ENCODE results near the gene ZNF335.

Gene ZNF335

DNA sequence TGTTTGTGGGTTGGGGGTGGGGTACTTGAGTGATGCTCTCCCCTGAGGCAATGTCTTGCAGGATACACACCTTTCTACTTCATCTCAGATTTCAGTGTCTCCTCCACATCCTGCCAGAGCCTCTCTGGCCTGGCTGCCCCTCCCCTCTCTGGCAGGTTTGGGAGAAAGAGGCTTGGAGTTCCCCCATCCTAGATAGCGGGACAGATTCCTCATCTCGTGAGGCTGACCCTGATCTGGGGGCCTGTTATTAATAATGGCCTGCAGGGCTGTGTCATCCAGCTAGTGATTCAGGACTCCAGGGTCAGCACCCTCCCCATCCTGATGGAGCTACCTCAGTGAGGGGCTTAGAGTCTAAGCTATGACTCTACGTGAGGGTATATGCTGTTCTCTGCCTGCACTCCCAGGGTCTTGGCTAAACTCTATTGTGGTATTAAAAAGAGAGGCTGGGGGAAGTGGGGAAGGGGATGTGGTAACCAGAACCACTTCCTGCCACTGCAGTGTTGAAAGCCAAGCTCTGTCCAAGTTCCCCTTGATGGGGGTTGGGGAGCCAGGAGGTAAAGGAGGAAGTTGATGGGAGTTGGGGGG is 33.0 kb upstream of the ZNF335 start:
- TF ChIP-seq, protein P1, sequence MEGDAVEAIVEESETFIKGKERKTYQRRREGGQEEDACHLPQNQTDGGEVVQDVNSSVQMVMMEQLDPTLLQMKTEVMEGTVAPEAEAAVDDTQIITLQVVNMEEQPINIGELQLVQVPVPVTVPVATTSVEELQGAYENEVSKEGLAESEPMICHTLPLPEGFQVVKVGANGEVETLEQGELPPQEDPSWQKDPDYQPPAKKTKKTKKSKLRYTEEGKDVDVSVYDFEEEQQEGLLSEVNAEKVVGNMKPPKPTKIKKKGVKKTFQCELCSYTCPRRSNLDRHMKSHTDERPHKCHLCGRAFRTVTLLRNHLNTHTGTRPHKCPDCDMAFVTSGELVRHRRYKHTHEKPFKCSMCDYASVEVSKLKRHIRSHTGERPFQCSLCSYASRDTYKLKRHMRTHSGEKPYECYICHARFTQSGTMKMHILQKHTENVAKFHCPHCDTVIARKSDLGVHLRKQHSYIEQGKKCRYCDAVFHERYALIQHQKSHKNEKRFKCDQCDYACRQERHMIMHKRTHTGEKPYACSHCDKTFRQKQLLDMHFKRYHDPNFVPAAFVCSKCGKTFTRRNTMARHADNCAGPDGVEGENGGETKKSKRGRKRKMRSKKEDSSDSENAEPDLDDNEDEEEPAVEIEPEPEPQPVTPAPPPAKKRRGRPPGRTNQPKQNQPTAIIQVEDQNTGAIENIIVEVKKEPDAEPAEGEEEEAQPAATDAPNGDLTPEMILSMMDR (IDR thresholded peaks at IDR 0.05): no peak
- Mint-ChIP-seq H3K4me1 (peaks cover 61% of the 10 kb centered on the region), H3K4me3 (no peak overlapping the region), H3K36me3 (ENCODE audit: low read depth) (no peaks in the 10 kb centered on the region), H3K27me3 (ENCODE audit: low read depth, poor library complexity) (peaks cover 20% of the 10 kb centered on the region), H3K9me3 (no peaks in the 10 kb centered on the region), H3K27ac (no peak overlapping the region)
- no peak for DNase-seq

GRCh38 chr20:46004187-46004586 is 32.2 kb upstream of the ZNF335 start:
- no peak for DNase-seq
- TF ChIP-seq, protein P1 (IDR thresholded peaks at IDR 0.05): no peak
- Mint-ChIP-seq H3K36me3 (ENCODE audit: low read depth) (no peaks in the 10 kb centered on the region), H3K27ac (peak overlapping the region; percentile 61), H3K4me1 (peaks cover 60% of the 10 kb centered on the region), H3K4me3 (no peak overlapping the region), H3K9me3 (no peaks in the 10 kb centered on the region), H3K27me3 (ENCODE audit: low read depth, poor library complexity) (peaks cover 18% of the 10 kb centered on the region)

- Mint-ChIP-seq H3K27ac (no peak overlapping the region), H3K36me3 (ENCODE audit: low read depth) (no peaks in the 10 kb centered on the region), H3K4me3 (no peak overlapping the region), H3K9me3 (no peaks in the 10 kb centered on the region), H3K27me3 (ENCODE audit: low read depth, poor library complexity) (peaks cover 20% of the 10 kb centered on the region), H3K4me1 (peaks cover 48% of the 10 kb centered on the region)
- DNase-seq: no peak
- TF ChIP-seq, protein P1 (IDR thresholded peaks at IDR 0.05): no peak
Measured at GRCh38 chr20:46002008-46002407, 30.0 kb upstream of the ZNF335 start.

DNA sequence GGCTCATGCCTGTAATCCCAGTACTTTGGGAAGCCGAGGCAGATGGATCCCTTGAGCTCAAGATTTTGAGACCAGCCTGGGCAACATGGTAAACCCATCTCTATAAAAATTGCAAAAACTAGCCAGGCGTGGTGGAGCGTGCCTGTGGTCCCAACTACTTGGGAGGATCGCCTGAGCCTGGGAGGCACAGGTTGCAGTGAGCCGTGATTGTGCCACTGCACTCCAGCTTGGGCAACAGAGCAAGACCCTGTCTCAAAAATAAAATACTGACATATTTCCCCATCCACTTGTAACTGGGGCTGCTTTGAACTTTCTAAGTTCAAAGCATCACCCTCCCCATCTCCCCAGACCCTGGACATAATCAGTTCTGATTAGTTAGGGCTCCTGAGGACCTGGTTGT is 29.5 kb upstream of the ZNF335 start:
- Mint-ChIP-seq H3K4me3 (no peak overlapping the region), H3K9me3 (no peaks in the 10 kb centered on the region), H3K36me3 (ENCODE audit: low read depth) (no peaks in the 10 kb centered on the region), H3K27me3 (ENCODE audit: low read depth, poor library complexity) (peaks cover 23% of the 10 kb centered on the region), H3K4me1 (peaks cover 48% of the 10 kb centered on the region), H3K27ac (no peak overlapping the region)
- TF ChIP-seq, protein P1 (IDR thresholded peaks at IDR 0.05): no peak
- no peak for DNase-seq

DNA sequence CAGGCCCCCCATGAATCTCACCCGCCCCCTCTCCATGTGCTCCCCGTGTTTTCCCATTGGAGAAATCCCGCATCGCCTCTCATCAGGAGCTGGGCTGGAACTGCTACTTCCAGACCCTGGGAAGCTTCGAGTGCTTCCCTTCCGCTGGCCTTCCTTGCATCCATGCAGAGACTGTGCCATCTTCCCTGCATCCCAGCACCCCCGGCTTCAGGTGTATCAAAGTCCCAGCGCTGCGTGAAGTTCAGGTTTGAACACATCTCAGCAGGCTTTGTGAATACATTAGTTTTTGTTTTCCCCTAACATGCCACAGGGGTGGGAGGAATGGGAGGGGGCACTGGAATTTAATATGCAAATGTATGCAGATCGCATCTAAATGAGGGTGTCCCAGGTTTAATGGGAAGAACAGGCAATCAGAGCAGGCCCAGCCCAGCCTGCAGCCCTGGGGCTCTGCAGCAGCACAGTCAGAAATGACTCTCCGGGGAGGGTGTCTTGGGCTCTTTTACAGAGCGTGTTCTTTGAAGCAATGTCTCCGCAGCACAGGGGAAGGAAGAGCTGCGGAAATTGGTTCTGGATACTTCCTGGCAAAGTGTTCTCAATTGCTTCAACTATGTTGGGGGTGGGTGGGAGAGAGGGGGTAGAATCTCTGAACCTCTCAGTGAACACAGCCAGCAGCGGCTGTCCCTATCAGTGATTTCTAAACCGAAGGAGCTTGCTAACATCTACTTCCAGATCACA is 28.4 kb upstream of the ZNF335 start:
- no peaks in the 10 kb centered on the region for H3K36me3 Mint-ChIP-seq (ENCODE audit: low read depth)
- H3K27ac Mint-ChIP-seq: peak overlapping the region; percentile 37
- H3K4me3 Mint-ChIP-seq: no peak overlapping the region
- H3K27me3 Mint-ChIP-seq (ENCODE audit: low read depth, poor library complexity): peaks cover 25% of the 10 kb centered on the region
- H3K9me3 Mint-ChIP-seq: no peaks in the 10 kb centered on the region
- TF ChIP-seq, protein P1 (IDR thresholded peaks at IDR 0.05): no peak
- no peak for DNase-seq
- peaks cover 48% of the 10 kb centered on the region for H3K4me1 Mint-ChIP-seq
